Subcutaneous adipose tissue (tissue), 4 donors: ENCODE data around the gene FOXC1. TPM values are rescaled to one million over a fixed set of nuclear protein-coding genes. Genes with fewer than 3 reads are reported as not detected.

ENCODE experiments used
- total RNA-seq, 4 donors: library from RNA; depleted of rRNA; stranded (reverse); fragments of >200 nt; gene quantifications; one replicate each; pipeline ENCODE4 v1.1.0, GENCODE V29; 2016
- TF ChIP-seq, protein P1 (sequence below): fragments of 450-650 bp; IDR thresholded peaks from one replicate; pipeline ENCODE4 v1.5.1; 2016; ENCODE audit warnings: low read depth, mild to moderate bottlenecking, control low read depth, antibody characterized with exemption, moderate library complexity

The FOXC1 gene
- total RNA-seq, 4 donors from 2014 or later: 4.8 to 11.3 (median 8.6) TPM

DNA sequence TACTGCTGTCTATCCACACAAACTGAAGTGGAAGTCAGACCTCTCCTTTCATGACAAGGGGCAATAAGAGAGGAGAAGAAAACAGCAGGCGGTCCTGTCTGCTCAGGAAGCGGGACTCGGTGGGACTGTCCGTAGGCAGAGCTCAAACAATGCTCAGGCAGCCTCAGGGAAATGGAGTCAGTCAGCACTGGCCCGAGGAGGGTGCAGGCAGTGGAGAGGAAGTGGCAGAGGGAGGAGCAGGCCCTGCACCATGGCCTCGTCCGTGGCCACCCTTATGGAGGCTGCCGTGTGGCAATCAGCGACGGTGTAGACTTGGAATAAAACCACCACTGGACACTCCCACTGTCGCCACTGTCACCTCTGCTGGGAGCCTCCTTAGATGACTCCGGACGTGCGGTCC lies 19.6 kb downstream of the FOXC1 start:
- TF ChIP-seq, protein P1, sequence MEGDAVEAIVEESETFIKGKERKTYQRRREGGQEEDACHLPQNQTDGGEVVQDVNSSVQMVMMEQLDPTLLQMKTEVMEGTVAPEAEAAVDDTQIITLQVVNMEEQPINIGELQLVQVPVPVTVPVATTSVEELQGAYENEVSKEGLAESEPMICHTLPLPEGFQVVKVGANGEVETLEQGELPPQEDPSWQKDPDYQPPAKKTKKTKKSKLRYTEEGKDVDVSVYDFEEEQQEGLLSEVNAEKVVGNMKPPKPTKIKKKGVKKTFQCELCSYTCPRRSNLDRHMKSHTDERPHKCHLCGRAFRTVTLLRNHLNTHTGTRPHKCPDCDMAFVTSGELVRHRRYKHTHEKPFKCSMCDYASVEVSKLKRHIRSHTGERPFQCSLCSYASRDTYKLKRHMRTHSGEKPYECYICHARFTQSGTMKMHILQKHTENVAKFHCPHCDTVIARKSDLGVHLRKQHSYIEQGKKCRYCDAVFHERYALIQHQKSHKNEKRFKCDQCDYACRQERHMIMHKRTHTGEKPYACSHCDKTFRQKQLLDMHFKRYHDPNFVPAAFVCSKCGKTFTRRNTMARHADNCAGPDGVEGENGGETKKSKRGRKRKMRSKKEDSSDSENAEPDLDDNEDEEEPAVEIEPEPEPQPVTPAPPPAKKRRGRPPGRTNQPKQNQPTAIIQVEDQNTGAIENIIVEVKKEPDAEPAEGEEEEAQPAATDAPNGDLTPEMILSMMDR: no peak

- TF ChIP-seq, protein P1: no peak
Measured at GRCh38 chr6:1630212-1630770, 20.6 kb downstream of the FOXC1 start.

DNA sequence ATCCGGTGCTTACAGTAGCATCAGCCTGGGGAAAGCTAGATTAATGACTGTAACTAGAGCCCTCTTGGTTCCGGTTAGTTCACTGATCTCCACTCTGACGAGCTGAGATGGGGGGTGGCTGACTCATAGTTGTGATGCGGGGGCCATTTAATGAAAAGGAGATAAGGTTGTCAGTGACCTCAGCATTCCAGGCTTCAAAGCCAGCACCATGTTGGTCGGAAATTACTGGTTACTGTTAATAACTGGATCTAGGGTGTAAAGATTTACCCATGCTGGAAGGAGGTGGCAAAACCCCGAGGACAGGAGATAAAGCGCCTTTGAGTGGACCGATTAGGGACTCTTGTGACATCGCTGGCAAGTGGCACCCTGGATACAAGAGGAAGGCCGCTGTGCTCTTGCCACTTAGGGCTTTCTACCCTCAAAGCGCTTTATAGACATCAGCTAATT lies 21.1 kb downstream of the FOXC1 start:
- TF ChIP-seq, protein P1: no peak

DNA sequence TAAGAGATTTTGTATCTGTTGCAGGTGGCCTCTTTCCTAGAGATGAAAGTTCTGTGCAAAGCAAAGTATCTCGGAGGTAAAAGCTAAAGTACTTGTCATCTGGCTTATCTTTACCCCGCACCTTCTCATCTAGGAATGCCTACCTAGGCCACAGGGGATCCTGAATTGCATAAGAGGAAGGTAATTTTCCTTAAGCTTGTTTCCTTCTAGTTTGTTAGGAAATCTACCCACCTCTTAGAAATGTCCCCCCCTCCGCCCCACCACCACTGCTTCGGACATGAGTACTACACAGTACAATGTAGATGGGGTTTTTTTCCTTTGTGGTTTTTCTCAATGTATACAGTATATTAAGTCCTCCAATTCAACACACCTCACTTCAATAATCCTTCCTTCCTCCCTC lies 21.5 kb downstream of the FOXC1 start:
- TF ChIP-seq, protein P1: no peak

DNA sequence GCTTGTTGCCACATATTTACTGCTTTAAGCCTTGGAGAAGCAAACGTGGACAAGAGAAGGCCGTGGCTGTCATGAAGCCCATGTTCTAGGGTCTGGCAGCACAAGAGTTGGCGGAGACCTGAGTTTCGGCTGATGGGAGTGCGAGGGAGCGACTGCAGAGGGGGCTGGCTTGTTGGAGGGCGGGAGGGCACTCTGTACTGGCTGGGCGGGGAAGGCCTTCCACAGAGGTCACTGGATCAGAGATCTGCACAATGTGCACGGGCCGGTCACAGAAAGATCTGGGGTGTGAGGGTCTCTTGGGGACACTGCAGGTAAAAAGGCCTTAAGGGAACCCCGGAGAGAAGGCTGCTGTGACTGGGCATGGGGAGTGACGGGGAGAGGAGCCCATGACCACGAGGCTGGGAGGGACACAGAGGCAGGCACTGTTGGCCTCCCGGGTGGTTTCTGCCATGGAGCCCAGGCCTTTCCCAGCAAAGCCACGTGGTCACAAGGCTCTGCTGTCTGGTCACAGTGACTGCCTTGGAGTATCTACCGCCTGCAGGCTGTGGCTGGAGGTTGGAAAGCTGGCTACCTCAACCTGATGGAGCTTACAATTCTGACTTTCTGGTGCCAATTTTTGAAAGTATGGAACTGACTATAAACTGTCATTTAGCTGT lies 23.8 kb downstream of the FOXC1 start:
- TF ChIP-seq, protein P1: no peak

GRCh38 chr6:1634081-1634480 lies 24.4 kb downstream of the FOXC1 start:
- TF ChIP-seq, protein P1: no peak

GRCh38 chr6:1635305-1636010 lies 25.7 kb downstream of the FOXC1 start:
- TF ChIP-seq, protein P1: no peak
